ENCODE results near the gene LIF. TPM values are rescaled to one million over a fixed set of nuclear protein-coding genes. Genes with fewer than 3 reads are reported as not detected.

The LIF gene
- total and polyA plus RNA-seq, 4 donors = 0.08 to 0.10 (median 0.09) TPM; not detected in 1

DNA sequence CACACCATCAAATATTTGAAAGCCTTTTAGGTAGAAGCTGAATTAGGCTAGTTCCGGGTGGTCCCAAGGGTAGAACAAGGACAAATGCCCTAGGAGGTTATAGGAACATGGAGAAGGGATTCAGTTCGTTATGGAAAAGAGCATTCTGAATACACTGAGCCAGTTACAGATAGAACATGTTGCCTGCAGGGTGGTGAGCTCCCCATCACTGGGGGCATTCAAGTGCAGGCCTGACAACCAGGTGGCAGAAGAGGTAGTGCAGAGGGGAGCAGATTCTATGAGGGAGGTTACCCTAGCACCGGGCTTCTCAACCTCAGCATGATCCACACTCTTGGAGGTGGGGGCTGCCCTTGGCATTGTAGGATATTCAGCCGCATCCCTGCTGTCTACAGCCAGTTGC, 24.2 kb downstream of the LIF start:
- no peak for DNase-seq (ENCODE audit: low spot score)
- Histone ChIP-seq H3K4me1 (ENCODE audit: control insufficient read depth in 4 of 4, insufficient read depth in 4 of 4, low read length in 3 of 4) (no peaks in the 10 kb centered on the region), H3K9ac (ENCODE audit: low read depth in 1 of 2, low read length in 2 of 2) (no peak overlapping the region), H3K4me3 (ENCODE audit: low read depth in 1 of 3, low read length in 3 of 3) (no peak overlapping the region), H3K27me3 (ENCODE audit: control insufficient read depth in 4 of 4, insufficient read depth in 4 of 4, low read length in 3 of 4) (peaks cover 0 to 3% (median 0%) of the 10 kb centered on the region in 4 donors), H3K27ac (ENCODE audit: low read depth in 1 of 2, low read length in 2 of 2) (no peak overlapping the region), H3K9me3 (ENCODE audit: control insufficient read depth in 4 of 4, low read length in 3 of 4) (no peaks in the 10 kb centered on the region), H3K36me3 (ENCODE audit: control insufficient read depth in 4 of 4, insufficient read depth in 3 of 4, low read depth in 1 of 4, low read length in 3 of 4) (no peaks in the 10 kb centered on the region)
- TF ChIP-seq FOXA2 (IDR thresholded peaks at IDR 0.05) = no peak
- no peak for TF ChIP-seq HNF4G (IDR thresholded peaks at IDR 0.05)
- no peak for TF ChIP-seq JUND (IDR thresholded peaks at IDR 0.05)
- TF ChIP-seq NR2F2 (IDR thresholded peaks at IDR 0.05) = no peak
- TF ChIP-seq RAD21 (IDR thresholded peaks at IDR 0.05) = no peak
- TF ChIP-seq REST (IDR thresholded peaks at IDR 0.05) = no peak
- TF ChIP-seq TAF1 (conservative IDR thresholded peaks at IDR 0.05) = no peak
- TF ChIP-seq GABPA (IDR thresholded peaks at IDR 0.05 in 1 of 2, conservative IDR thresholded peaks at IDR 0.05 in 1 of 2) = no peak
- TF ChIP-seq, protein P1, sequence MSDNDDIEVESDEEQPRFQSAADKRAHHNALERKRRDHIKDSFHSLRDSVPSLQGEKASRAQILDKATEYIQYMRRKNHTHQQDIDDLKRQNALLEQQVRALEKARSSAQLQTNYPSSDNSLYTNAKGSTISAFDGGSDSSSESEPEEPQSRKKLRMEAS (IDR thresholded peaks at IDR 0.05) = no peak
- TF ChIP-seq, protein P2, sequence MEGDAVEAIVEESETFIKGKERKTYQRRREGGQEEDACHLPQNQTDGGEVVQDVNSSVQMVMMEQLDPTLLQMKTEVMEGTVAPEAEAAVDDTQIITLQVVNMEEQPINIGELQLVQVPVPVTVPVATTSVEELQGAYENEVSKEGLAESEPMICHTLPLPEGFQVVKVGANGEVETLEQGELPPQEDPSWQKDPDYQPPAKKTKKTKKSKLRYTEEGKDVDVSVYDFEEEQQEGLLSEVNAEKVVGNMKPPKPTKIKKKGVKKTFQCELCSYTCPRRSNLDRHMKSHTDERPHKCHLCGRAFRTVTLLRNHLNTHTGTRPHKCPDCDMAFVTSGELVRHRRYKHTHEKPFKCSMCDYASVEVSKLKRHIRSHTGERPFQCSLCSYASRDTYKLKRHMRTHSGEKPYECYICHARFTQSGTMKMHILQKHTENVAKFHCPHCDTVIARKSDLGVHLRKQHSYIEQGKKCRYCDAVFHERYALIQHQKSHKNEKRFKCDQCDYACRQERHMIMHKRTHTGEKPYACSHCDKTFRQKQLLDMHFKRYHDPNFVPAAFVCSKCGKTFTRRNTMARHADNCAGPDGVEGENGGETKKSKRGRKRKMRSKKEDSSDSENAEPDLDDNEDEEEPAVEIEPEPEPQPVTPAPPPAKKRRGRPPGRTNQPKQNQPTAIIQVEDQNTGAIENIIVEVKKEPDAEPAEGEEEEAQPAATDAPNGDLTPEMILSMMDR (IDR thresholded peaks at IDR 0.05; ENCODE audit: low read depth, low read length, missing input control) = no peak
- TF ChIP-seq SP1 (IDR thresholded peaks at IDR 0.05) = no peak
- no peak for TF ChIP-seq FOXA1 (IDR thresholded peaks at IDR 0.05)
- TF ChIP-seq YY1 (IDR thresholded peaks at IDR 0.05) = no peak
- no peak for TF ChIP-seq EGR1 (IDR thresholded peaks at IDR 0.05; ENCODE audit: low read depth in 2 of 2)
- no peak for TF ChIP-seq ATF3 (IDR thresholded peaks at IDR 0.05)
- no peak for TF ChIP-seq RXRA (IDR thresholded peaks at IDR 0.05)
- 82% methylated on average over 4 of the region's 4 CpGs for WGBS

- Histone ChIP-seq H3K9me3 (ENCODE audit: control insufficient read depth in 4 of 4, low read length in 3 of 4) (no peaks in the 10 kb centered on the region), H3K27ac (ENCODE audit: low read depth in 1 of 2, low read length in 2 of 2) (peak overlapping the region in 1 of 2 donors; percentile 20), H3K4me3 (ENCODE audit: low read depth in 1 of 3, low read length in 3 of 3) (no peak overlapping the region), H3K36me3 (ENCODE audit: control insufficient read depth in 4 of 4, insufficient read depth in 3 of 4, low read depth in 1 of 4, low read length in 3 of 4) (no peaks in the 10 kb centered on the region), H3K4me1 (ENCODE audit: control insufficient read depth in 4 of 4, insufficient read depth in 4 of 4, low read length in 3 of 4) (no peaks in the 10 kb centered on the region), H3K9ac (ENCODE audit: low read depth in 1 of 2, low read length in 2 of 2) (no peak overlapping the region), H3K27me3 (ENCODE audit: control insufficient read depth in 4 of 4, insufficient read depth in 4 of 4, low read length in 3 of 4) (peaks cover 0 to 3% (median 0%) of the 10 kb centered on the region in 4 donors)
- 78% methylated on average over 26 of the region's 26 CpGs for WGBS
- no peak for TF ChIP-seq SP1 (IDR thresholded peaks at IDR 0.05)
- no peak for TF ChIP-seq NR2F2 (IDR thresholded peaks at IDR 0.05)
- TF ChIP-seq YY1 (IDR thresholded peaks at IDR 0.05) = no peak
- TF ChIP-seq, protein P1 (IDR thresholded peaks at IDR 0.05) = no peak
- TF ChIP-seq REST (IDR thresholded peaks at IDR 0.05) = no peak
- TF ChIP-seq ATF3 (IDR thresholded peaks at IDR 0.05) = no peak
- no peak for TF ChIP-seq ZBTB33 (IDR thresholded peaks at IDR 0.05)
- no peak for TF ChIP-seq FOXA2 (IDR thresholded peaks at IDR 0.05)
- no peak for TF ChIP-seq HNF4A (conservative IDR thresholded peaks at IDR 0.05)
- TF ChIP-seq RXRA (IDR thresholded peaks at IDR 0.05) = no peak
- no peak for DNase-seq (ENCODE audit: low spot score)
These were observed 25.2 kb downstream of the LIF start for GRCh38 chr22:30221121-30221992.

All from liver (tissue), 9 donors.